Cerebellar cortex (tissue), 1 donor: Measurements from ENCODE around the gene TTLL11.
"Not testable (repeated sequence)": the region's sequence is repeated elsewhere in the genome, so short reads cannot be mapped to it uniquely, and the experiment has no call there.

Experiments
- DNase-seq: peaks from one replicate; pipeline ENCODE4 v3.0.0-alpha.2; 2015; ENCODE audit warnings: low spot score

The TTLL11 gene

GRCh38 chr9:122125509-122126330, 32.6 kb upstream of the TTLL11 start:
- DNase-seq, result peak; percentile 30

- DNase-seq, result peak; percentile 87
Measured at GRCh38 chr9:122125158-122125508, 32.0 kb upstream of the TTLL11 start.

GRCh38 chr9:122124528-122124927, 31.4 kb upstream of the TTLL11 start:
- no peak for DNase-seq

- DNase-seq, result no peak
Measured at GRCh38 chr9:122124048-122124447, 30.9 kb upstream of the TTLL11 start.

- peak; percentile 62 for DNase-seq
Measured at GRCh38 chr9:122122903-122123632, 30.0 kb upstream of the TTLL11 start.

GRCh38 chr9:122122468-122122867, 29.4 kb upstream of the TTLL11 start:
- DNase-seq, result no peak

GRCh38 chr9:122121931-122122330, 28.8 kb upstream of the TTLL11 start:
- no peak for DNase-seq

GRCh38 chr9:122121391-122121790, 28.3 kb upstream of the TTLL11 start:
- DNase-seq, result no peak

- no peak for DNase-seq
Measured at GRCh38 chr9:122120316-122121071, 27.4 kb upstream of the TTLL11 start.

GRCh38 chr9:122119721-122120120, 26.6 kb upstream of the TTLL11 start:
- no peak for DNase-seq

GRCh38 chr9:122119166-122119521, 26.0 kb upstream of the TTLL11 start:
- no peak for DNase-seq

- no peak for DNase-seq
Measured at GRCh38 chr9:122118343-122119165, 25.4 kb upstream of the TTLL11 start.

GRCh38 chr9:122117241-122117640, 24.1 kb upstream of the TTLL11 start:
- DNase-seq, result not testable (repeated sequence)

- no peak for DNase-seq
Measured at GRCh38 chr9:122116448-122117173, 23.5 kb upstream of the TTLL11 start.

- DNase-seq, result no peak
Measured at GRCh38 chr9:122116040-122116439, 22.9 kb upstream of the TTLL11 start.

- no peak for DNase-seq
Measured at GRCh38 chr9:122115176-122116035, 22.3 kb upstream of the TTLL11 start.

GRCh38 chr9:122113574-122113973, 20.5 kb upstream of the TTLL11 start:
- DNase-seq, result no peak

- no peak for DNase-seq
Measured at GRCh38 chr9:122112238-122112637, 19.1 kb upstream of the TTLL11 start.

GRCh38 chr9:122111413-122112085, 18.4 kb upstream of the TTLL11 start:
- no peak for DNase-seq
